Ecto neural progenitor cell (in vitro differentiated cells): ENCODE data around the gene MRPS2.
A peak's percentile ranks its signal among the peaks of the same experiment; 100 is the strongest.
"Not testable (repeated sequence)": the region's sequence is repeated elsewhere in the genome, so short reads cannot be mapped to it uniquely, and the experiment has no call there.

Source experiments
- DNase-seq: peaks from one replicate; pipeline ENCODE4 v3.0.0-alpha.2; 2018; ENCODE audit warnings: low spot score

The MRPS2 gene

GRCh38 chr9:135500525-135501260 lies at the start of gene MRPS2:
TSS of gene MRPS2 (plus strand) at chr9:135500682. CDS start at chr9:135500711, 29 bp downstream.
- DNase-seq, result peak; percentile 96

GRCh38 chr9:135450956-135451355 lies 49.5 kb upstream of the MRPS2 start:
- DNase-seq, result peak; percentile 6

- DNase-seq, result not testable (repeated sequence)
Observed at GRCh38 chr9:135451909-135452308, 48.6 kb upstream of the MRPS2 start.

GRCh38 chr9:135454737-135455136 lies 45.7 kb upstream of the MRPS2 start:
- no peak for DNase-seq

GRCh38 chr9:135455401-135456030 lies 45.0 kb upstream of the MRPS2 start:
- DNase-seq, result no peak

- no peak for DNase-seq
Observed at GRCh38 chr9:135456436-135457104, 43.9 kb upstream of the MRPS2 start.

GRCh38 chr9:135458478-135458877 lies 42.0 kb upstream of the MRPS2 start:
- not testable (repeated sequence) for DNase-seq

GRCh38 chr9:135461936-135462335 lies 38.5 kb upstream of the MRPS2 start:
- DNase-seq, result no peak

- no peak for DNase-seq
Observed at GRCh38 chr9:135463140-135463539, 37.3 kb upstream of the MRPS2 start.

GRCh38 chr9:135464181-135464580 lies 36.3 kb upstream of the MRPS2 start:
- DNase-seq, result no peak

GRCh38 chr9:135468854-135469521 lies 31.5 kb upstream of the MRPS2 start:
- no peak for DNase-seq

- DNase-seq, result peak; percentile 86
Observed at GRCh38 chr9:135471791-135472640, 28.5 kb upstream of the MRPS2 start.

GRCh38 chr9:135473972-135474543 lies 26.4 kb upstream of the MRPS2 start:
- no peak for DNase-seq

- DNase-seq, result peak; percentile 79
Observed at GRCh38 chr9:135474915-135475314, 25.6 kb upstream of the MRPS2 start.

GRCh38 chr9:135476561-135477355 lies 23.7 kb upstream of the MRPS2 start:
- DNase-seq, result no peak

- DNase-seq, result no peak
Observed at GRCh38 chr9:135478191-135478590, 22.3 kb upstream of the MRPS2 start.

GRCh38 chr9:135478829-135479468 lies 21.5 kb upstream of the MRPS2 start:
- peak; percentile 67 for DNase-seq

- DNase-seq, result no peak
Observed at GRCh38 chr9:135479469-135480052, 20.9 kb upstream of the MRPS2 start, which contains the start of gene PPP1R26. TSS of gene PPP1R26 (plus strand) at chr9:135479782. CDS start at chr9:135484511, 4,729 bp downstream.
